Immature natural killer cell (primary cell): ENCODE results near the gene CCDC174. TPM values are rescaled to one million over a fixed set of nuclear protein-coding genes. Genes with fewer than 3 reads are reported as not detected.

ENCODE experiments used
- DNase-seq, 3 donors: peaks; one replicate each; pipeline ENCODE4 v3.0.0; 2022; ENCODE audit warnings: mixed read lengths in 1 of 3
- H3K27ac Mint-ChIP-seq, 6 donors: one replicate each; pipeline ENCODE4 v1.8.0; 2020; ENCODE audit warnings: mixed read lengths in 6 of 6, mild to moderate bottlenecking in 5 of 6, inconsistent platforms in 4 of 6, moderate library complexity in 3 of 6
- H3K27me3 Mint-ChIP-seq, 3 donors: one replicate each; pipeline ENCODE4 v1.8.0; 2020 to 2021; ENCODE audit warnings: low read depth in 3 of 3, mild to moderate bottlenecking in 3 of 3, mixed read lengths in 3 of 3, moderate library complexity in 3 of 3, inconsistent platforms in 1 of 3
- H3K36me3 Mint-ChIP-seq, 3 donors: one replicate each; pipeline ENCODE4 v1.8.0; 2020; ENCODE audit warnings: mixed read lengths in 3 of 3, inconsistent platforms in 2 of 3, mild to moderate bottlenecking in 2 of 3
- H3K4me1 Mint-ChIP-seq, 2 donors: one replicate each; pipeline ENCODE4 v1.8.0; 2020; ENCODE audit warnings: inconsistent platforms in 2 of 2, mild to moderate bottlenecking in 2 of 2, mixed read lengths in 2 of 2, moderate library complexity in 1 of 2
- H3K4me3 Mint-ChIP-seq, 5 donors: one replicate each; pipeline ENCODE4 v1.8.0; 2020; ENCODE audit warnings: mild to moderate bottlenecking in 5 of 5, mixed read lengths in 5 of 5, inconsistent platforms in 3 of 5, moderate library complexity in 3 of 5
- H3K9me3 Mint-ChIP-seq, 6 donors: one replicate each; pipeline ENCODE4 v1.8.0; 2020; ENCODE audit warnings: mild to moderate bottlenecking in 6 of 6, mixed read lengths in 6 of 6, inconsistent platforms in 4 of 6, moderate library complexity in 3 of 6
- polyA plus RNA-seq, 3 donors: library from polyadenylated mRNA; unstranded; fragments of 300-500 nt; fragmentation: Illumina TruSeq; gene quantifications; one replicate each; pipeline ENCODE4 v1.2.3, GENCODE V29; 2021

The CCDC174 gene
- polyA plus RNA-seq, 3 donors from 2014 or later = 12.2 to 29.4 (median 14.0) TPM

DNA sequence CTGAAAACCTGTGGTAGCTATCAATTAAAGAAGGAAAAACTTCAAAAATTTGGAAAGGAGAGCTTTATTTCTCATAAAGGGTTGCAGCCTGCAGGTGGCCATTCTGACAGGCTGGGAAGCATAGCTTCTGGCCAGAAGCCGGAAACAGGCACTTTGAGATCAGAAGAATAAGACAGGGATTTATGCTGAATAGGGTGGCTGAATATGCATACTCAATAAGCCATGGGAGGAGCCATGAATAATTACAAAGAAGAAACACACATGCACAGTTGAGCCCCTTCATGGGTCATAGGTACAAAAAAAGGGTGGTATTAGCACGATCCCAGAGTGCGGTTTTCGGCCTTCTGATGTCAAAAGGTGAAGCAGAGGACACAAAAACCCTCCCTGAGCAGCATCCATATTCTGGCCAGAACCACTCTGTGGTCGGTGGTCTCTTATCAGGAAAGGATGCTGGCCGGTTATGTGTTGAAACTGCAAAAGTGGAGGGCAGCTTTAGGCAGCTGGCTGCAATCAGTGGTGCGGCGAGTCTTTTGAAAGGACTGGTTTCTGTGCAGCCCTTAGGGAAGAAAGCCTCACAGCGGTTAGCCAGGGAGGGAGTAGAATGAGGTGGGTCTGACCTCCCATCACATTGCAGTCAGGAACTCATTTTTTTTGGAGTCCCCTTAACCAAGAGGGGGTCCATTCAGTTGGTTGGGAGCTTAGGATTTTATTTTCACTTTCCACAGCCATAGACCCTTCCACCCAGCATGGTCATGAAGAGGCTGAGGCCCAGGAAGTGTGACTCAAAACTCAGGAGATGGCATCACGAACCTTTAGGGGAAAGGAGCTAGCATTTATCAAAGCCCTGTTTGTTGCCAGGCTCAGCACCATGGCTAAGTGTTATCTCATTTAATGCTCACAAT is 34.7 kb upstream of the CCDC174 start:
- H3K4me3 Mint-ChIP-seq = no peak overlapping the region
- no peak for DNase-seq
- no peak overlapping the region for H3K27ac Mint-ChIP-seq
- peaks cover 4 to 9% (median 8%) of the 10 kb centered on the region in 3 donors for H3K27me3 Mint-ChIP-seq
- H3K36me3 Mint-ChIP-seq = no peaks in the 10 kb centered on the region
- no peaks in the 10 kb centered on the region for H3K9me3 Mint-ChIP-seq
- H3K4me1 Mint-ChIP-seq = no peaks in the 10 kb centered on the region

DNA sequence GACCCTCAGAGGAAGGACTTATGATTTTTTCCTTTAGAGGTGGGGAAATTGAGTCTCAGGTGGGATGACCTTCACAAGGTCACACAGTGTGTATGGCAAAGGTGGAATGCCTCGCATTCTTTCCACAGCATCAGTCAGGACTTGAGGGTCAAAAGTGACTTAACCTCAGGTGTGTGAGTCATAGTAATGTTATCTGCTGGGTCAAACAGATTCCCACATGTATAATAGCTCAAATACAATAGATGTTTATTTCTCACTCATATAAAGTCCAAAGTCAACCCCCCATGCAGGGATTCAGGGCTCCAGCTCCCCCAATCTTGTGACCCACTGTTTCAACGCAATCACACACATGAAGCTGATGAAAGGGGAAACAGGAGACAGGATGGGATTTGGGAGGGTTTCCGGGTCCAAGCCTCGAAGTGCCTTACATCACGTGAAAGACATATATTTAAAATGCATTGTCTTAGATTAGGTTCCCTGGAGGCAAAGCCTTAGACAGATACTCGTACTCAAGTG is 34.0 kb upstream of the CCDC174 start:
- no peak for DNase-seq
- Mint-ChIP-seq H3K4me1 (no peaks in the 10 kb centered on the region), H3K36me3 (no peaks in the 10 kb centered on the region), H3K27ac (no peak overlapping the region), H3K27me3 (peaks cover 4 to 9% (median 8%) of the 10 kb centered on the region in 3 donors), H3K9me3 (no peaks in the 10 kb centered on the region), H3K4me3 (no peak overlapping the region)

DNA sequence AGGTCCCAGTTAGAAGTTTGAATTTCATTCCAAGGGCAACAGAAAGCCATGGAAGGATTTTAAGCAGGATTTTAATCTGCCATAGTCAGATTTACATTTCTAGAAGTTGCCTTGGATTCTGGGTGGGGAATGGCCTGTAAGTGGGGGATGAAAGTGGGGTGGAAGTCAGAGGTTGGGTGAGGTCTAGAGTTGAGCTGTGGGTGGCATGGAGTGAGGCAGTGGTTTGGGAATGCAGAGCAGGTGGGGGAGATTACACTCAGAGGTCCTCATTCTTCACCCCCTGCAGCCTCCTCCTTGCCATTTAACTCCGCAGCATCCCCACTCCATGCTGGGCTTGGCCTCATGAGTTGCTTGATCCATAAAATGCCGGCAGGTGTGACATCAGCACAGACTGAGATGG is 32.0 kb upstream of the CCDC174 start:
- Mint-ChIP-seq H3K4me3 (no peak overlapping the region), H3K4me1 (no peaks in the 10 kb centered on the region), H3K36me3 (no peaks in the 10 kb centered on the region), H3K27ac (no peak overlapping the region), H3K27me3 (peaks cover 2 to 4% (median 4%) of the 10 kb centered on the region in 3 donors), H3K9me3 (no peaks in the 10 kb centered on the region)
- DNase-seq = no peak

DNA sequence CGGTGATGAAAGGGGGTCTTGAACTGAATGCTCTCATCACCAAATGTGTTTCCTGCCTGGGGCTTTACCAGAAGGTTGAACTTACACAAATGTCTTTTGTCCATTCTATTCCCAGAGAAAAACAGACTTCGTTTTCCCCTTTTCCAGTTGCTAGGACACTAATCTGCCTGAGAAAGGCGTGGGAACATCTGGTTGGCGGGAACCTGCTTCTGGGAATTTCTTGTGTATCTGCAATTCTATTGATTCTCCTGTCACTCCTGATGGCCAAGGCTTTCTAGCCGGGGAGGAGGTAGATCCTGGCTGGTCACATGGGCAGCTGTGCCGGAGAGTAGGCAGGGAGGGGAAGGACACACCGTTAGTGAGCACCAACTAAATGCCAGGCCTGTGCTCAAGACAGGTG is 31.1 kb upstream of the CCDC174 start:
- no peak overlapping the region for H3K4me3 Mint-ChIP-seq

GRCh38 chr3:14621093-14621492 is 30.5 kb upstream of the CCDC174 start:
- H3K36me3 Mint-ChIP-seq = no peaks in the 10 kb centered on the region
- no peaks in the 10 kb centered on the region for H3K4me1 Mint-ChIP-seq
- H3K4me3 Mint-ChIP-seq = no peak overlapping the region
- H3K27me3 Mint-ChIP-seq = peaks cover 0 to 4% (median 4%) of the 10 kb centered on the region in 3 donors
- DNase-seq = no peak
- no peak overlapping the region for H3K27ac Mint-ChIP-seq
- H3K9me3 Mint-ChIP-seq = no peaks in the 10 kb centered on the region

More for the DNA sequence above, 31.1 kb upstream of the CCDC174 start:
- DNase-seq = no peak
- Mint-ChIP-seq H3K27ac (no peak overlapping the region), H3K4me1 (no peaks in the 10 kb centered on the region), H3K36me3 (no peaks in the 10 kb centered on the region), H3K27me3 (peaks cover 2 to 4% (median 4%) of the 10 kb centered on the region in 3 donors), H3K9me3 (no peaks in the 10 kb centered on the region)

GRCh38 chr3:14622368-14622767 is 29.2 kb upstream of the CCDC174 start:
- Mint-ChIP-seq H3K4me1 (no peaks in the 10 kb centered on the region), H3K9me3 (no peaks in the 10 kb centered on the region), H3K4me3 (no peak overlapping the region), H3K27ac (no peak overlapping the region), H3K27me3 (peaks cover 0 to 12% (median 4%) of the 10 kb centered on the region in 3 donors), H3K36me3 (no peaks in the 10 kb centered on the region)
- no peak for DNase-seq

DNA sequence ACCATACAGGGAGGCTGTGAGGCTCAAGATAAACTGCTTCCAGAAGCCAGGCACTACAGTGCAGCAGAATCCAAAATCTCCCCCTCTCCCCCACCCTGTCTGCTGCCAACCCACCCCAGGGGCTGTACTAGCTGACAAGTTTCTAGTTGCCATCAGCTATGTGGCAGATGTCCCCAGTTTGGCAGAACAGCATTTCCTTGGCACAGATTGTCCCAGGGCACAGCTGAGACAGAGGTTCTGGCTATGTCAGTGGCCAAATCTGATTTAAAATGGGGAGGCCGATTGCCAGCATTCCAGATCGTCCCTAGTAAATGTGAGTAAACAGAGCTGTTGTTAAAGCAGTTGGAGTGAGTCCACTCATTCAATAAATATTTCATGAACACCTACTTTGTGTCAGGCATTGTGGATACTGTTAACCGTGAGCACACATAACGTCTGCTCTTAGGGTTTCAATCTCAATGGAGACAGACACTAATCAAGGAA is 28.0 kb upstream of the CCDC174 start:
- DNase-seq = no peak
- H3K27ac Mint-ChIP-seq = no peak overlapping the region
- H3K27me3 Mint-ChIP-seq = peaks cover 4 to 8% (median 5%) of the 10 kb centered on the region in 3 donors
- H3K36me3 Mint-ChIP-seq = no peaks in the 10 kb centered on the region
- no peaks in the 10 kb centered on the region for H3K9me3 Mint-ChIP-seq
- H3K4me3 Mint-ChIP-seq = no peak overlapping the region
- H3K4me1 Mint-ChIP-seq = no peaks in the 10 kb centered on the region

GRCh38 chr3:14624498-14624897 is 27.1 kb upstream of the CCDC174 start:
- DNase-seq = no peak
- H3K36me3 Mint-ChIP-seq = no peaks in the 10 kb centered on the region
- no peak overlapping the region for H3K4me3 Mint-ChIP-seq
- no peak overlapping the region for H3K27ac Mint-ChIP-seq
- no peaks in the 10 kb centered on the region for H3K4me1 Mint-ChIP-seq
- no peaks in the 10 kb centered on the region for H3K9me3 Mint-ChIP-seq
- H3K27me3 Mint-ChIP-seq = peaks cover 1 to 10% (median 5%) of the 10 kb centered on the region in 3 donors

- H3K9me3 Mint-ChIP-seq = no peaks in the 10 kb centered on the region
- H3K36me3 Mint-ChIP-seq = no peaks in the 10 kb centered on the region
- H3K27ac Mint-ChIP-seq = no peak overlapping the region
- H3K4me3 Mint-ChIP-seq = no peak overlapping the region
- no peak for DNase-seq
- no peaks in the 10 kb centered on the region for H3K4me1 Mint-ChIP-seq
- peaks cover 0 to 10% (median 5%) of the 10 kb centered on the region in 3 donors for H3K27me3 Mint-ChIP-seq
Measured at GRCh38 chr3:14625443-14625842, 26.1 kb upstream of the CCDC174 start.

DNA sequence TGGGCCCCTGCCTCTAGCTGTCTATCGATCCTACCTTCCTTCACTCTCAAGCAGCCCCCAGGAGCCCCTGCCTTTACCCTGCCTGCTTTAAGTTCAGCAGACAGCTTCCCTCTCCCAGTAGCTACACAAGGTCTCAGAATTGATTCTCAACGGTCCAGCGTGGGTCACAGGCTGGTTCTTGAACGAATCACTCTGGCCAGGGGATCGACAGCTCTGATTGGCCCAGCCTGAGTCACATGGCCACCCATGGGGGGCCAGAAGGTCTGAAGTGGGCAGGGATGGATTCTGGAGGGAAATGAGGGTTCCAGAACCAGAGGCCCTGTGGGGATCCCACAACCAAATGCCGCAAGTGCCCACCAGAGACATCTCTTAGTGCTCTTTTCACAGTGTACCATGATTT is 23.7 kb upstream of the CCDC174 start:
- Mint-ChIP-seq H3K36me3 (no peaks in the 10 kb centered on the region), H3K4me1 (no peaks in the 10 kb centered on the region), H3K27ac (no peak overlapping the region), H3K27me3 (peaks cover 5 to 16% (median 5%) of the 10 kb centered on the region in 3 donors), H3K4me3 (no peak overlapping the region), H3K9me3 (no peaks in the 10 kb centered on the region)
- no peak for DNase-seq

GRCh38 chr3:14628406-14628805 is 23.2 kb upstream of the CCDC174 start:
- DNase-seq = no peak
- Mint-ChIP-seq H3K27ac (no peak overlapping the region), H3K9me3 (no peaks in the 10 kb centered on the region), H3K4me3 (no peak overlapping the region), H3K4me1 (no peaks in the 10 kb centered on the region), H3K36me3 (no peaks in the 10 kb centered on the region), H3K27me3 (peaks cover 5 to 19% (median 5%) of the 10 kb centered on the region in 3 donors)

- DNase-seq = no peak
- Mint-ChIP-seq H3K4me3 (no peak overlapping the region), H3K4me1 (no peaks in the 10 kb centered on the region), H3K36me3 (no peaks in the 10 kb centered on the region), H3K27ac (no peak overlapping the region), H3K27me3 (peaks cover 5 to 19% (median 5%) of the 10 kb centered on the region in 3 donors), H3K9me3 (no peaks in the 10 kb centered on the region)
Measured at GRCh38 chr3:14630404-14631100, 21.0 kb upstream of the CCDC174 start.

DNA sequence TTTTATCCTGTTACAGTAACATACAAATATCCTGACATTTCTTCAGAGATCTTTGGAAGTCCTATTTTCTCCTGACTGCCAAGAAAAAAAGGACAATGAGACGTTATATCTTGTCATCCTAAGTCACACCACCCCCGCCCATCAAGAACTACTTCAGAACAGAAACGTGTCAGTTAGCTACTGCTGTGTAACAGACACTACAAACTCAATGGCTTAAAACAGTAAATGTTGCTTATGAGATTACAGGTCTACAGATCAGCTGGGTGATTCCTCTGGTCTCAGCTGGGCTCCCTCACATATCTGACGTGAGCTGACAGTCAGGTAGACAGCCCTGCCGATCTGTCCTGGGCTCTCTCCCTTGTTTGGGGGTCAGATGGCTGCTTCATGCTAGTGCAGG is 20.5 kb upstream of the CCDC174 start:
- Mint-ChIP-seq H3K27me3 (peaks cover 5 to 19% (median 5%) of the 10 kb centered on the region in 3 donors), H3K27ac (no peak overlapping the region), H3K36me3 (no peaks in the 10 kb centered on the region), H3K4me1 (no peaks in the 10 kb centered on the region), H3K9me3 (no peaks in the 10 kb centered on the region), H3K4me3 (no peak overlapping the region)
- no peak for DNase-seq
